CD14-positive monocyte (primary cell): ENCODE results near the gene ZSCAN23. TPM values are rescaled to one million over a fixed set of nuclear protein-coding genes. Genes with fewer than 3 reads are reported as not detected.

Experiments used
- DNase-seq, 3 donors: peaks; one replicate each; pipeline ENCODE4 v3.0.0-alpha.2; 2011 to 2022
- H2AFZ ChIP-seq: 2 replicates; pipeline ENCODE4 v1.6.0; 2012; ENCODE audit warnings: mild to moderate bottlenecking, low read depth, low read length, inconsistent platforms; ENCODE audit not compliant: insufficient read depth, poor library complexity, severe bottlenecking
- H3K27ac ChIP-seq, 2 donors: 1 replicate in 1 of 2; 2 replicates in 1 of 2; pipeline ENCODE4 v1.5.1; 2012 to 2013; ENCODE audit warnings: low read length in 2 of 2, control low read depth in 1 of 2, inconsistent platforms in 1 of 2, low read depth in 1 of 2, mild to moderate bottlenecking in 1 of 2
- H3K27me3 ChIP-seq, 2 donors: one replicate each; pipeline versions ENCODE4 v1.6.0 to v1.6.1; 2011 to 2013; ENCODE audit warnings: low read length in 2 of 2; ENCODE audit not compliant: control insufficient read depth in 2 of 2, insufficient read depth in 2 of 2
- H3K36me3 ChIP-seq, 2 donors: replicated peaks in 1 of 2; 1 replicate in 1 of 2; 2 replicates in 1 of 2; pipeline versions ENCODE4 v1.5.1 to v1.6.1; 2012 to 2013; ENCODE audit warnings: low read length in 2 of 2, control low read depth in 1 of 2, inconsistent platforms in 1 of 2, mild to moderate bottlenecking in 1 of 2; ENCODE audit not compliant: insufficient read depth in 2 of 2, control insufficient read depth in 1 of 2
- H3K4me1 ChIP-seq, 2 donors: 1 replicate in 1 of 2; 2 replicates in 1 of 2; pipeline versions ENCODE4 v1.5.1 to v1.6.1; 2012 to 2013; ENCODE audit warnings: low read length in 2 of 2, control low read depth in 1 of 2, inconsistent platforms in 1 of 2, mild to moderate bottlenecking in 1 of 2, moderate library complexity in 1 of 2; ENCODE audit not compliant: insufficient read depth in 2 of 2, control insufficient read depth in 1 of 2
- H3K4me2 ChIP-seq: replicated peaks from 2 replicates; pipeline ENCODE3; 2012; ENCODE audit warnings: low read length, moderate library complexity, mild to moderate bottlenecking; ENCODE audit not compliant: poor library complexity, severe bottlenecking; ENCODE audit errors: extremely low read depth
- H3K4me3 ChIP-seq, 3 experiments: fragments of 200-600 bp in 1 of 3; sonication (generic) in 1 of 3; replicated peaks in 1 of 3; 1 replicate in 2 of 3; 2 replicates in 1 of 3; pipeline ENCODE4 v1.5.1; 2011 to 2013; ENCODE audit warnings: low read length in 3 of 3, mild to moderate bottlenecking in 3 of 3, control low read depth in 2 of 3, low read depth in 2 of 3, inconsistent platforms in 1 of 3, moderate library complexity in 1 of 3
- H3K79me2 ChIP-seq: 2 replicates; pipeline ENCODE4 v1.6.0; 2012; ENCODE audit warnings: mild to moderate bottlenecking, control low read depth, inconsistent platforms, low read length, moderate library complexity; ENCODE audit not compliant: insufficient read depth
- H3K9ac ChIP-seq: 2 replicates; pipeline ENCODE4 v1.6.0; 2017; ENCODE audit warnings: low read length, mild to moderate bottlenecking; ENCODE audit not compliant: insufficient read depth, poor library complexity, severe bottlenecking
- H3K9me3 ChIP-seq, 2 donors: replicated peaks in 1 of 2; 1 replicate in 1 of 2; 2 replicates in 1 of 2; pipeline versions ENCODE4 v1.5.1 to v1.6.1; 2012 to 2013; ENCODE audit warnings: low read length in 2 of 2, control low read depth in 1 of 2; ENCODE audit not compliant: control insufficient read depth in 1 of 2, insufficient read depth in 1 of 2
- H4K20me1 ChIP-seq: 2 replicates; pipeline ENCODE4 v1.6.0; 2012; ENCODE audit warnings: mild to moderate bottlenecking, low read length, control low read depth, moderate library complexity; ENCODE audit not compliant: insufficient read depth
- H3K27ac Mint-ChIP-seq, 7 donors: one replicate each; pipeline ENCODE4 v1.8.0; 2020; ENCODE audit warnings: mild to moderate bottlenecking in 7 of 7, mixed read lengths in 7 of 7, moderate library complexity in 6 of 7, inconsistent platforms in 2 of 7
- H3K27me3 Mint-ChIP-seq, 3 donors: one replicate each; pipeline ENCODE4 v1.8.0; 2021 to 2022; ENCODE audit warnings: low read depth in 3 of 3, mild to moderate bottlenecking in 3 of 3, mixed read lengths in 3 of 3, moderate library complexity in 3 of 3, inconsistent platforms in 1 of 3
- H3K36me3 Mint-ChIP-seq, 2 donors: one replicate each; pipeline ENCODE4 v1.8.0; 2020; ENCODE audit warnings: mixed read lengths in 2 of 2, inconsistent platforms in 1 of 2, mild to moderate bottlenecking in 1 of 2
- H3K4me1 Mint-ChIP-seq: one replicate; pipeline ENCODE4 v1.8.0; 2020; ENCODE audit warnings: mild to moderate bottlenecking, mixed read lengths
- H3K4me3 Mint-ChIP-seq, 2 donors: one replicate each; pipeline ENCODE4 v1.8.0; 2020; ENCODE audit warnings: mild to moderate bottlenecking in 2 of 2, mixed read lengths in 2 of 2, moderate library complexity in 1 of 2
- H3K9me3 Mint-ChIP-seq, 7 donors: one replicate each; pipeline ENCODE4 v1.8.0; 2020 to 2022; ENCODE audit warnings: mixed read lengths in 7 of 7, mild to moderate bottlenecking in 6 of 7, moderate library complexity in 6 of 7, inconsistent platforms in 2 of 7
- CTCF ChIP-seq: fragments of 200-600 bp; IDR thresholded peaks from one replicate; pipeline ENCODE4 v1.8.0; 2022; ENCODE audit warnings: antibody characterized with exemption, mild to moderate bottlenecking
- WGBS: methylation state at CpG from one replicate; pipeline ENCODE4 v1.1.5; 2013; ENCODE audit warnings: missing lambda C conversion rate; ENCODE audit not compliant: insufficient coverage; 5-methylcytosine and 5-hydroxymethylcytosine counted together
- intact Hi-C, 2 donors: fragments of 100-400 bp; cut with micrococcal nuclease; formaldehyde crosslinking; loops; one replicate each; pipeline versions ENCODE4 v1.15.0 to v1.15.1; 2023
- polyA plus RNA-seq, 3 donors: library from polyadenylated mRNA; depleted of rRNA in 1 of 3; unstranded in 2 of 3; stranded (reverse) in 1 of 3; fragments of 300-500 nt in 2 of 3; fragments of >200 nt in 1 of 3; fragmentation: Illumina TruSeq in 2 of 3; gene quantifications; 1 replicate in 2 of 3; 2 replicates in 1 of 3; pipeline ENCODE4 v1.2.3, GENCODE V29; 2012 to 2021

The ZSCAN23 gene
- polyA plus RNA-seq, 3 donors, result not detected

- Mint-ChIP-seq H3K27ac (no peak overlapping the region), H3K36me3 (no peaks in the 10 kb centered on the region), H3K4me1 (no peaks in the 10 kb centered on the region), H3K27me3 (peaks cover 0 to 4% (median 0%) of the 10 kb centered on the region in 3 donors), H3K9me3 (peaks cover 0 to 11% (median 9%) of the 10 kb centered on the region in 7 donors), H3K4me3 (no peak overlapping the region)
- no peaks in the 10 kb centered on the region for H3K4me1 ChIP-seq
- H3K27ac ChIP-seq, result no peak overlapping the region
- no peak overlapping the region for H2AFZ ChIP-seq
- TF ChIP-seq CTCF, result no peak
- intact Hi-C loops, result no loop called here
- no peaks in the 10 kb centered on the region for H3K79me2 ChIP-seq
- no peaks in the 10 kb centered on the region for H3K9me3 ChIP-seq
- 100% methylated on average over 1 of the region's 1 CpG for WGBS
- H3K36me3 ChIP-seq, result no peaks in the 10 kb centered on the region
- H3K4me2 ChIP-seq, result no peak overlapping the region
- H3K4me3 ChIP-seq, result no peak overlapping the region
- H4K20me1 ChIP-seq, result no peaks in the 10 kb centered on the region
- H3K27me3 ChIP-seq, result no peaks in the 10 kb centered on the region
- DNase-seq, result no peak
- H3K9ac ChIP-seq, result no peak overlapping the region
These were observed 19.7 kb downstream of the ZSCAN23 start for GRCh38 chr6:28423546-28423945.

DNA sequence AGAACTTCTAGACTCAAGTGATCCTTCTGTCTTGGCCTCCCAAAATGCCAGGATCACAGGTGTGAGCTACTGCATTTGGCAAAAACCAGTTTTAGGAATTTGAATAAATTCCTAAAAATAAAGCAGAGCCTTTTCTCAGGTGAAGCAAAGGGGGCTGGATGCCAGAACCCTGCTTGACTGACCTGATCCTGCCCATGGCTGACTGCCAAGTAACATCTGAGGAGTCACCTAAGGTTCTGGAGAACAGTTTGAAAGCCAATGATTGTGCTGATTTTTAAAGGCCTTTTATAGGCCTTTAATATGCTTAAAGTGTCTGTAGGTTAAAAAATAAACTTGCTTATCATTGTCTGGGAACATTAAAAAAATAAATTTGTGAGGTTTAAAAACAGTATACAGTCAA, 29.6 kb downstream of the ZSCAN23 start:
- no peak for TF ChIP-seq CTCF
- no peak overlapping the region for H3K9ac ChIP-seq
- Mint-ChIP-seq H3K27ac (no peak overlapping the region), H3K4me1 (no peaks in the 10 kb centered on the region), H3K9me3 (peaks cover 0 to 9% (median 2%) of the 10 kb centered on the region in 7 donors), H3K36me3 (peaks cover 0 to 2% of the 10 kb centered on the region in 2 donors), H3K4me3 (no peak overlapping the region), H3K27me3 (peaks cover 1 to 8% (median 8%) of the 10 kb centered on the region in 3 donors)
- H3K4me1 ChIP-seq, result no peaks in the 10 kb centered on the region
- H3K4me3 ChIP-seq, result no peak overlapping the region
- H4K20me1 ChIP-seq, result no peaks in the 10 kb centered on the region
- no peaks in the 10 kb centered on the region for H3K9me3 ChIP-seq
- no peak overlapping the region for H3K4me2 ChIP-seq
- no peaks in the 10 kb centered on the region for H3K36me3 ChIP-seq
- no peak for DNase-seq
- intact Hi-C loops, result no loop called here
- peaks cover 2 to 4% of the 10 kb centered on the region in 2 donors for H3K27me3 ChIP-seq
- no peak overlapping the region for H3K27ac ChIP-seq
- H3K79me2 ChIP-seq, result no peaks in the 10 kb centered on the region
- H2AFZ ChIP-seq, result no peak overlapping the region
